ENCODE results near the gene EIF2S2.

Gene EIF2S2

DNA sequence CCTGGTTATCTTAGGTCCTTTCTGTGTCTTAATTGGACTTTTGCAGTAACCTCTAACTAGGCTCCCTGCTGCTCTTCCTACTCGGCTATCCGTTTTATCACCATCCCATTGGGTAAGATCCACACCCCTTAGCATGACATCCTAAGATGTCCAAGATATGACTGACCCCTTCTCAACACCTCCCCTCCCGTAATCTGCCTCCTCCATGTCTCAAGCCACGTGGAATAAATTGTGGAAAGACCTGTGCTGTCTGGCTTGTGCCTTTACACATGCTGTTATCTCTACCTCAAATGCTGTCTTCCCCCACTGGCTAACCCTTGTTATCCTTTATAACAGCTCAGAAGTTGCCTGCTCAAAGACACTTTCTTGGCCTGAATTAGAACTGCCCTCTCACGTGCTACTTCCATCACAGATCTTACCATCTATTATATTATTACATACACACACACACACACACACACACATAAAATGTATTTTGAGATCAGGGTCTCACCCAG is 26.5 kb downstream of the EIF2S2 start:
- DNase-seq: no peak

DNA sequence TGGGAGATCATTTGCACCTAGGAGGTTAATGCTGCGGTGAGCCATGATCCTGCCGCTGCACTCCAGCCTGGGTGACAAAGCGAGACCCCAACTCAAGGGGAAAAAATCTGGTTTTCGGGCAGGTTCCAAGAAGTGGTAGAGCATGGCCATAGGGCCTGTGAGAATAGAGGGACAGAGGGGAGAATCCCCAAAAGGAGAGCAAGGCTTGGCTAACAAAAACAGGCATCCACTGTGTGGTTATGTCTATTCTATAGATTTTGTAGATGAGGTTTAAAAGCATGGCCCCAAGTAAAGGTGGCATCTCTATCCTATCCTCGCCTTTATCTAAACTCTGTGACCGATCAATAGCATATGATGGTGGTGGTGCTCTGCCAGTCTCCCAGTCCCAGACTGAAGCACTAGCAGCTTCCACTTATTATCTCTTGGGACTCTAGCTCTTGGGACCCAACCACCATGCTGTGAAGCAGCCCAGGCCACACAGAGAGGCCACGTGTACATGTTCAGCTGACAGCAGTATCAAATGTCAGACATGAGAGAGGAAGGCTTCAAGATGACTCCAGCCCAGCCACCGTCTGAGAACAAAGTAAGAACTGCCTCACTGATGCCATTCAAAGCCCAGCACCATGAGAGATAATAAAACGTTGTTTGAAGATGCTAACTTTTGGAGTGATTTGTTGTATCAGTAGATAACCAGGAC is 27.7 kb downstream of the EIF2S2 start:
- no peak for DNase-seq

DNA sequence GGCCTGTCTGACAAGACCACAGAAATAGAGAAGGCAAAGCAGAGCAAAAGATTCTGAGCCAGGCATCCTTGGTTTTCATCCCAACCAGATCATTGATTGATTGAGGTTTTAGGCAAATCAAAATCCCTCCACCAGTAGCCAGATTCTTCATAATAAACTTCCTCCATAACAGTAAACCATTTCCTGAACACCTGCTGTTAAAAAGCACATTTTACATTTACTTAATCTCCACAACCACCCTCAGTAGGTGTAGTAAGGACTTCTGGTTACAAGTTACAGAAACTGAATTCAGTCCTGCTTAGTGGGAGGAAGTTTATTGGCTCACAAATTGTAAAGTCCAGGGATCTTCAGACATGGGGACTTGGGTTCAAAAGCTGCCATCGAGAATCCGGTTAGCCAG is 28.3 kb downstream of the EIF2S2 start:
- DNase-seq: no peak

DNA sequence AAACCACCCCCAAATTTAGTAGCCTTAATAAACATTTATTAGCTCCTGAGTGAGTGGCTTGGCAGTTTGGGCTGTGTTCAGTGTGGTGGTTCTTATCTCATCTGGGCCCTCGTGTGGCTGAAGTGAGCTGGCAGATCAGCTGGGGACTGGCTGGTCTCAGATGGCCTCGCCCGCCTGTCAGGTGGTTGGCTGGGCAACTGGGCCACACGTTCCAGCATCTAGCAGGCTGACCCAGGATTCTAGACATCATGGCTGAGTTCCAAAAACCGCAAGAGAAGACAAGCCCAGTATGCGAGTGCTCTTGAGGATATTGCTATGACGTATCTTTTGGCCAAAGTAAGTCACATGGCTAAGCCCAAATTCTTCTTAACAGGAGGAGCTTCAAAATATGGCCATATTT is 28.9 kb downstream of the EIF2S2 start:
- DNase-seq: no peak

DNA sequence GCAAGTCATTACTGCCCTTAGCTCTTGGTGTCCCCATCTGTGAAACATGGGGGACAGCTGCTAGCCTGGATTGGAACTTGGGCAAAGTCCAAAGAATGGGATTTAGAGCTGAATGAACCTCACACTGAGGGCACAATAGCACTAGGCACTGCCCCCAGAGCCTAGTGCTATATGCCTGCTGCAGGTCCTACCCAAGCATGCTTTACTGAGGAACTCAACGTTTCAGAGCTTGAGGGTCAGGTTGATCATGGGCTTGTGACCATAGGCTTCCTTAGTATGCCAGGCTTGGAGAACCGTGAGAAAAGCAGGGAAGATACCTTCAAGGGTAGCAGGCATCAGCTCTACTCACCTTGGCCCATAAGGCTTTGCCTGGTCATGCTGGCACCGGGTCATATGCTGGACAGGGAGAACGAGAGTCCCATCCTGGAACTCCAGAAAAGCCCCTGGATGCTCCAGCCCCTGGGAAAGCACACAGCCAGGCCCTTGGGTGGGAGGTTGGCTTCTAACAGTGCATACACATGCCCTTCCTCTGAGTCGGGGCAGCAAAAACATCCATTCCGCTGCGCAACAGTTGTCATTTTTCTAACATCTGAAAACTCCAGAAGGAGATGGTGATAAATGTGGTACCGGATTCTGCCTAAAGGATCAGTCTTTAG is 29.7 kb downstream of the EIF2S2 start:
- no peak for DNase-seq

DNA sequence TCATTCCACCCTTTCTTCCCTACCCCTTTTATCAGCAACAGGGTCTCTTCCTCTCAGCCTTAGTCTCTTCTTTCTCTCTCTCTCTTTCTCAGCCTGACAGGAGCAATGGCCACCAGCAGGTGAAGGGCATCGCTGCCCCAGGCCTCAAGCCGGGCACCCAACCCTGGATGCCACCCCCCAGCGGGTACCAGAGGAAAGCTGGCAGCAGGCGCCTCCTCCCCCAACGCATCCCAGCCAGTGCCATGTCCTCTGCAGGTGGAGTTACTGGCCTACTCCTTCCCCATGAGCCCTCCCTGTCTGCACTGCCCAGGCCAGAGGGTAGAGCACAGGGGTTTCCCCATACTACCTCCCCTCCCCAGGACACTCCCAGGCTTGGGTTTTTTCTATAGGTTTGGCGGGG is 32.2 kb downstream of the EIF2S2 start:
- DNase-seq: no peak

DNA sequence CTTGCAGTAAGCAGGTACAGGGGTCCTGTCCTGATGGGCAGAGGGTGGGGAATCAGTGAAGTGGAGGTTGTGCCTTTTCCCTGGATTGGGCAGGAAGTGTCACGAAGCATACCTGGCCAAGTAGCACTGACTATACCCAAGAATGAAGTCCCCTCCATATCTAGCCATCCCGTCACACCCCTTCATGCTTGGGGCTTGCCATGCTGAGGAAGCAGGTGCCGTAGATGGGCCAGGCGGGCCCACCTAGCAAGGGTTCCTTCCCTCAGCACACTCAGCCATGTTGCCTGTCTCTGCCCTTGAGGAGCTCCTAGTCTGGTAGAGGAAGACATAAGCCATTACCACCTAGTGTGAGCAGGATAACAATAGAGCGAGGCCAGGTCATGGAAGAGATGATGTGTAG is 33.5 kb downstream of the EIF2S2 start:
- DNase-seq: no peak

DNA sequence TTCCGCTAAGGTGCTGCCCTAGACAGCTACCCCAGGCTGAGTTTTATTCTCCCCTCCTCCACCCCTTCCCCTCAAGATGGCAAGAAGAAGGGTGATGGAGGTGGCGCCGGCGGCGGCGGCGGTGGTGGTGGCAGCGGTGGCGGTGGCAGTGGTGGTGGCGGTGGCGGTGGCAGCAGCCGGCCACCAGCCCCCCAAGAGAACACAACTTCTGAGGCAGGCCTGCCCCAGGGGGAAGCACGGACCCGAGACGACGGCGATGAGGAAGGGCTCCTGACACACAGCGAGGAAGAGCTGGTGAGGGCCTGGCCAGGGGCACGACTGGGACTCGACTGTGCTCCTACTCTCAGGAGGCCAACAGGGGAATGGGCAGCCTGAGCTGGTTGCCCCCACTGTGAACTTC is 35.1 kb downstream of the EIF2S2 start:
- no peak for DNase-seq

DNA sequence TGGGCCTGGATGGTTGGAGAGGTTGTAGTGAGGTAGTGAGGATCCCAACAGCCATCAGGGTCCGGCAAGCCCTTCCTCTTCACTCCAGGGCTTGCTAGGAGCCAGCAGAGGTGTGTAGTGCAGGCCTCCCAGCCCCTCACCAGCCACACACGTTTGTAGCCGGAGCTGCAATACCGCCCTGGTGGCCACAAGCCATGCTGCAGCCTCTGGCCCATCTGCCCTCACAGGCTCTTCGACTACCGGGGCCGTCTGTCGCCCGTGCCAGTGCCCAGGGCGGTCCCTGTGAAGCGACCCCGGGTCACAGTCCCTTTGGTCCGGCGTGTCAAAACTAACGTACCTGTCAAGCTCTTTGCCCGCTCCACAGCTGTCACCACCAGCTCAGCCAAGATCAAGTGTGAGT is 36.4 kb downstream of the EIF2S2 start:
- no peak for DNase-seq

DNA sequence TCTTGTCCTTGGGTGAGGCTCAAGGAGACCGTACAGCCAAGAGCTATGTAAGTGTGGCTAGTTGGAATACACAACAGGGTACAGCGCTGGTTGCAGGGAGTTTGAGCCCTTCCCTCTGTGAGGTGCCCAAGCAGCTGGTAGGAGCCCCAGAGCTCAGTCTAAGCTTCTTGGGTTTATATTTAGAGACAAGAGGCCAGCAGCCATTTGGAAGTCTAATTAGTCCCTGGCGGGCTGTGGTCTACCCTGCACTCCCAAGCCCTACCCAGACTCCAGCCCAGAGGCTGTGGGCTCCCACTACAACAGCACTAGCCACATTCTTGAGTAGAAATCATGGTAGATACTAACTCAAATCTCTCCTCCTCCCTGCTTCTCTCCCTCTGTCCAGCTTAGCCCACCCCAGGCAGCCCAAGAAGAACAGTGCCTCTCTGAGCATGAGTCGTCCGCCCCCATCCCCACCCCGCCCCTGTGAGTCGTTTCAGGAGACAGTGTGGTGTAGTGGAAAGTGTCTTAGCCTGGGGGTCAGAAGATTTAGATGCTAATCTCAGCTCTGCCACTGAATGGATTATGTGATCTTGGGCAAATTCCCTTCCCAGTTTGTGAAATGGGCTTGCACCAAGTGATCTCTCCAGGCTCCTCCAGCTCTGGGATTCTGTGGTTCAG is 37.8 kb downstream of the EIF2S2 start:
- no peak for DNase-seq

DNA sequence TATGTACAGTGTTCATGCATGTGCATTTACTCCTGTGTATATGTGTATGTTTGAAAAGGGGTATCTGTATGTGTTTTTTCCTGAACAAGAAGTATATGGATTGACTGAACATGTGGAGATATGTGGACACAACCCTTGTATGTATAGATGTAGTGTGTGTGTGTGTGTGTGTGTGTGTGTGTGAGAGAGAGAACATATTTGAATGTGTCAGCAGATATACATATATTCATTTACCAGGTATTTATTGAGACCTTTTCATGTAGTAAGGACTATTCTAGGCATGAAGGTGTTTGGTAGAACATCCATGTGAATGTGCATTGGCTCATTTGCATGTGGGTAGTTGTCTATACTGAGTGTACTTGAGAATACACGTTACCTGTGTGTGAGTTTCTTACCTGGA is 39.3 kb downstream of the EIF2S2 start:
- no peak for DNase-seq

DNA sequence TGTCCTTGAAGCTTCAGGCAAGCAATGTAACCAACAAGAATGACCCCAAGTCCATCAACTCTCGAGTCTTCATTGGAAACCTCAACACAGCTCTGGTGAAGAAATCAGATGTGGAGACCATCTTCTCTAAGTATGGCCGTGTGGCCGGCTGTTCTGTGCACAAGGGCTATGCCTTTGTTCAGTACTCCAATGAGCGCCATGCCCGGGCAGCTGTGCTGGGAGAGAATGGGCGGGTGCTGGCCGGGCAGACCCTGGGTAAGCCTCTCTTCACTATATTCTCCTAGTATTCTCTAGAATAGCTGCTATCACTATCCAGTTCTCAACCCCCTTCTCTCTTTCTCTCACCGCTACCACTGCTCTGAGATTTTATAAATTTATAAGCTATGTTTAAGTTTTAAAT is 40.0 kb downstream of the EIF2S2 start:
- no peak for DNase-seq

DNA sequence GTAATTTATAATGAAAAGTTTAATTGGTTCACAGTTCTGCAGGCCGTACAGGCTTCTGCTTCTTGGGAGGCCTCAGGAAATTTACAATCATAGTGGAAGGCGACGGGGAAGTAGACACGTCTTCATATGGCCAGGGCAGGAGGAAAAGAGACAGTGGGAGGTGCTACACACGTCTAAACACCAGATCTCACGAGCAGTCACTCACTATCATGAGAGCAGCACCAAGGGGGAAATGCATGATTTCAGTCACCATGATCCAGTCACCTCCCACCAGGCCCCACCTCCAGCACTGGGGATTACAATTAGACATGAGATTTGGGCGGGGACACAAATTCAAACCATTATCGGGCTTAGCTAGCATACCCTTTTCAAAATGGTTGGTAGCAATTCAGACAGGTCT is 41.2 kb downstream of the EIF2S2 start:
- no peak for DNase-seq

DNA sequence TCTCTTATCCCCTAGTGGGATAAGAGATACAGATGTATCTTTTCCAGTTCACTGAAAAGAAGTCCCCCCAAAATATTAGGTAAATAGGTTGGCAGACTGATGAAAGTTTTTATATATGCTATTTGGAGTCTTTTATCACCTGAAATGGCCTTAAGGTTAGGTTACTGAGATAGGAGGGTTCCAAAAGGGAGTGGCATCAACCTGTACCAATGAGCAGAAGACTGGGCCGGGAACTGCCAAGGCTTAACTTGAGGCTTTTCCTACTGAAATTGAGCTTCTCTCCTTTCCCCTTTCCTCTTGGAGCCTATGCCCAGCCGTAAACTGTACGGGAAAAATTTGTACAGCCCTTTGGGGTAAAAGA is 42.0 kb downstream of the EIF2S2 start:
- DNase-seq: no peak

DNA sequence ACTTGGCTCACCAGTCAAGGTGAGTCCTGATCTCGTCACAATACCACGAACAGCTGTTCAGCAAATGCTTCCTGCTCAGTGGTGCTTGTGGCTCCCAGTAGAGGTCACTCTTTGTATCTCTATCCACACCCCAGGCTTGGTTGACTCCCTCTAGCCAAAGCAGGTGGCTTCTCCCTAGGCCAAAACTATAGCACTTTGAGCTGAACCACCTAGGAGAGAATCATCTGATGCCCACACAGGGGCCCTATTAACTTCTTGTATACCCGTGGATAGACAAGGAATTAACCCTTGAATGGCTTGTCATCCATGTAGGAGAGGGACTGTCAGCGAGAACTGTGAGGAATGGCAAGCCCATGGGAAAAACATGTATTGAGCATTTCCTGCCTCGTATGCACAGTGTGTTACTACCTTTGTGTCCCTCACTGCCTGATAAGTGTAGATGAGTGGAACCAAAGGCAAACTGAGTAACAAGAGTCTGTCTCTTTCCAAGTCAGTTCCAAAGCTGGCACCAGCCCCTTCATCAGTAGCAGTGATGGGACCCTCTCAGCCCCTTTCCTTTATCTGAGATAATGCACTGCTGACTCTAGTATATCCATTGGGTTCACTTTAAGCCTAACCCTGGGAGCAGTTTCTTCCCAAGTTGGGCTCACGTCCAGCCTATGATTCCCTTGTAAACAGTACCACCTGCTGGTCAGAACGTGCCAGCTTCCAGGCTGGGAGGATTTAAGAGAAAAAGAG is 42.5 kb downstream of the EIF2S2 start:
- peak; percentile 91 for DNase-seq

DNA sequence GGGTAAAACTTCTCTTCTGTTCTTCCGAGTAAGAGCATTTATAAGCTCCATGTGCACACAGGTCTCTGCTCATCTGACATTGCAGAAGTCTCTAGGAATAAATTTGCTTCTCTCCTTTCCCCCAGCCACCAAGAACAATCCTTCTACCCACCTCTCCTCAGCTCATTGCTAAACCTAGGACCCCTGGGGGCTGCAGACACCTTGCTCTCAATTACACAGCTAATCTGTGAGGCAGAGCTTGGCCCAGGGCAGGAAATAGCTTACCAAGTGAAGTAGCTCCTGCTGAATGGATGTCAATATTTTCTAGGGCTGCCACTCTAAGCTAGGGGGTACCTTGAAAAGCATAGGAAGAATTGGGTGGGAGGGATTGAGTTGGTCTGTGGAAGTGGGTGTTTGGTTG is 44.0 kb downstream of the EIF2S2 start:
- DNase-seq: no peak

DNA sequence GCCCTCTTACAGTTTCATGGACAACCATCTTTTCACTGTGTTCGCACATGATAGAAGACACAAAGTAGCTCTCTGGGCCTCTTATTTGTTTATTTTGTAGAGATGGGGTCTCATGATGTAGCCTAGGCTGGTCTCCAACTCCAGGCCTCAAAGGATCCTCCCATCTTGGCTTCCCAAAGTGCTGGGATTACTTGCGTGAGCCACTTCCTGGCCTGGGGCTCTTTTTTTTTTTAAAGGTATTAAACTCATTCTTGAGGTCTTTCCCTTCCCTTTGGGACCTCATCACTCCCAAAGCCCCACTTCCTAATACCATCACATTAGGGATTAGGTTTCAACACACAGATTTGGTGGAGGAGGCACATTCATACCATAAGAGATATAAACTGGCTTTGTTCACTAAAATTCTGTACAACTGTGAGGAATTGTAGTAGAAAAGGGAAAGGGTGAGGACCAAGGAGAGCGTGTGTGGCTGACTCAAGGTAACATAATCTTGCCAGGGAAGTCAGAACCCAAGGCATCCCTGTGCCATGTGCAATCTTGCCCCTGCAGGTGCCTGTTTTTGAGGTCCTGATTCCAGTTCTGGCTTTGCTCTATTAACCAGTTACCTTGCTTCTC is 45.5 kb downstream of the EIF2S2 start:
- DNase-seq: no peak

DNA sequence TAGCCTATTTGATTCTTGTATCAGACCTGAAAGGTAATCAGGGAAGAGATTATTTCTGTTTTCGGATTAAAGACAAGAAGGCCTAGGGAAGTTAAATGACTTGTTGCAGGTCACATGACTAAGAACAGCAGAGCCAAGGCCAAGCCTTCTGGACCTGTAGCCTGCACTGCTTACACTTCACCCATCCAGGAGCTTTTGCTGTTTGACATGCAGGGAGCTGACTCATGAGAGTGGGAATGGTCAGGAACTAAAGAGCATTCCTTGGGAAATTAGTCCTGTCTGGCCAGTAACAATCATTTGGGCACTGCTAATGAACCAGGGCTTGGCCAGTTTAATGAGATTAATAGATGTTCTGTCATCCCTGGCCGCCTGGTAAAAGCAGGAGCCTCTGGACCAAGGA is 46.8 kb downstream of the EIF2S2 start:
- DNase-seq: no peak

DNA sequence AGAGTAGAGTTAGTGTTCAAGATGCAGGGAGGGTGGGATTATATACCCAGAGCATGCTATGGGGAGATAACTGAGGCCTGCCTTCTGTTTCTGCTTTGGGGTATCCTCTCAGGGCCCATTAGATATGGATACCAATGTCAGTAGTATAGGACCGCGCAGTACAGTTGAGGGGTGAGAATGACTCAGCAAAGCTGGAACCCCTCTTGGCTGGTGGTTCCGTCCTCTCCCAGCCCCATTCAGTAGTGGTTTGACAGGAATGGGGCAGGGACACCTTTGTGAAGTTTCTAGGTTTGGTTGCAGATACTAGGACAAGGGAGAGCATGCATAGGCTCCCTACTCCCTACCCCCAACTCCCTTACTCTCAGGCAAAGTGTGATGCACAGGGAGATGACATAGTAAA is 47.8 kb downstream of the EIF2S2 start:
- DNase-seq: no peak

DNA sequence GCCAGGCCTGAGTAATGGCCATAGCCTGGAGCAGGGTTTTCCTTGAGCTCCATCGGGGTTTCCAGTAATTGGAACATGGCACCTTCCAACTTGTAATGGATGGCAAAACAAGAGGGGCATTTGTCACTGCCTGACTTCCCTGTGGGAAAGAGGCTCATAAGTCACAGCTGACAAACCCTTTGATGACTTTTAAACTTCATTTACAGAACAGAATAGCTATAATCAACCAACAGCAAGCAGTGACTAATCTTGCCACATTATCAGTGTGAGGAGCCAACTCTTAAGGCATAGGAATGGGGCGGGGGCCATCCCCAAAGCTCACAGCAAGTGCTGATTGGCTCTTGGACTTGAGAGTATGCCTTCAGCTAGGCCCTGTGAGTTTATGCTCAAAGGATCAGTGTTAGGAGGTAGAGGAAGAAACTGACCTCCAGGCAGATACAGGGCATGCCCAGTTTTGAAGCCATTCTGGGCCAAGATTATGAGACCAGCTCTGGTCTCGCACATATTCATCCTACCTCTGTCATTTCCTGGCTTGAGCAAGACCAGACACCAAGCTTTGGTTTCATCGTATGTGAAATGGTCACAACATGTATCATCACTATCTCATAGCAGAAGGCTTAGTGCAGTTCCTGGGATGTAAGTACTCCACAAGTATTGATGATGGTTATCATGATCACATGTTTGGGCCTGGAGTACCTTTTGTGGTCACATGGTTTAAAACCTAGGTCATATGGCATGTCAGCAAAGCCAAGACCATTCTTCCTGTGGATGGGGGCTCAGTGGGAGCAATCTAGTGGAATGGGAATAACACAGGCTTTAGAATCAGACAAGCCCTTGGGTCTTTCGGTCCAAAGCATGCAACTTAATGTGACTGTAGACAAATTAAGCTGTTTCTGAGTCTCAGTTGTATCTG is 49.2 kb downstream of the EIF2S2 start:
- DNase-seq: no peak

DNA sequence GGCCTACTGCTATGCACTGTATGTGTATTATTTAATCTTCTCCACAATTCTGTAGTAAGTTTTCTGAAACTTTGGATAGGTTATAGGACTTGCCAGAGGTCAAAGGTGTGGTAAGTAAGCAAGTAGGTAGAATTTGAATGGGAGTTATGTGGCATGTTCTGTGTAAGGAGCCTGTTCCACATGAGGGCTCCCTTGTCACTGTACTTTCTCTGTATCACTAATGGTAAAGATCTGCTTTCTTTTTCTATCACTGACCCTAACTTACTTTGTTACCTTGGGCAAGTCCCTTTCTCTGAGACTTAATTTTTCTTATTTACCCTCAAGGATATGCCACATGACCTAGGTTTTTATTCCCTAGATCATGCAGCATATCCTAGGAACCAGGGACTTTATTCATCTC is 50.3 kb downstream of the EIF2S2 start:
- DNase-seq: no peak

DNA sequence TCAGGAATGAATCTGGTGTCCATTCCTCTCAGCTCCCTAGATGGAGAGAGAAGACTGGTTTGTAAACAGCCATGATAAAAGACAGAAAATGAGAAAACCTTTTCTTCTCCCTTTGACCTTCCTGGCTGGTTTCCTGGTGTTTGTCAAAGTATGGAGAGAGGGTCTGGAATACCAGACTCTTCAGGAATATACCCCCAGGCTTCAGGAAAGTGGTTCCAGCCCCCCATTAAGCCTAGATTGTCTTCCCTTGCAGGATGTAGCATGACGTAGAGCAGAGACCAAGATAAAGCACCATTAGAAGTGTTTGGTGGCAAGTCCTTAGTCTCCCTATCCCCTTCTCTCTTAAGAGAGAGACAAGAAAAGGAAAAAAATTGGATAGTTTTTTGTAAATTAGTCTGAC is 51.1 kb downstream of the EIF2S2 start:
- DNase-seq: no peak
